ENCODE measurements around the gene MIA.

DNA sequence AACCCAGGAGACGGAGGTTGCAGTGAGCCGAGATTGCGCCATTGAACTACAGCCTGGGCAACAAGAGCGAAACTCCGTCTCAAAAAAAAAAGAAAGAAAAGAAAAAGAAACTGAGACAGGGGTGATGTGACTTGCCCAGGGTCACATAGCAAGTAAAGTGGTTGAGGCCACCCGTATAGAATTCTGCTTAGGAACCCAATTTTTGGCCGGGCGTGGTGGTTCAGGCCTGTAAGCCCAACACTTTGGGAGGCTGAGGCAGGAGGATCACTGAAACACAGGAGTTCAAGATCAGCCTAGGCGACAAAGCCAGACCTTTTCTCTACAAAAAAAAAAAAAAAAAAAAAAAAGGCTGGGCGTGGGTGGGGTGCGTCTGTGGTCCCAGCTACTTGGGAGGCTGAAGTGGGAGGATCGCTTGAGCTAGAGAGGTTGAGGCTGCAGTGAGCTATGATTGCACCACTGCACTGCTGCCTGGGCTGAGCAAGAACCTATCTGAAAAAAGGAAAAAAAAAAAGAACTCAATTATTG lies 23.0 kb upstream of the MIA start:
- TF ChIP-seq, protein P1, sequence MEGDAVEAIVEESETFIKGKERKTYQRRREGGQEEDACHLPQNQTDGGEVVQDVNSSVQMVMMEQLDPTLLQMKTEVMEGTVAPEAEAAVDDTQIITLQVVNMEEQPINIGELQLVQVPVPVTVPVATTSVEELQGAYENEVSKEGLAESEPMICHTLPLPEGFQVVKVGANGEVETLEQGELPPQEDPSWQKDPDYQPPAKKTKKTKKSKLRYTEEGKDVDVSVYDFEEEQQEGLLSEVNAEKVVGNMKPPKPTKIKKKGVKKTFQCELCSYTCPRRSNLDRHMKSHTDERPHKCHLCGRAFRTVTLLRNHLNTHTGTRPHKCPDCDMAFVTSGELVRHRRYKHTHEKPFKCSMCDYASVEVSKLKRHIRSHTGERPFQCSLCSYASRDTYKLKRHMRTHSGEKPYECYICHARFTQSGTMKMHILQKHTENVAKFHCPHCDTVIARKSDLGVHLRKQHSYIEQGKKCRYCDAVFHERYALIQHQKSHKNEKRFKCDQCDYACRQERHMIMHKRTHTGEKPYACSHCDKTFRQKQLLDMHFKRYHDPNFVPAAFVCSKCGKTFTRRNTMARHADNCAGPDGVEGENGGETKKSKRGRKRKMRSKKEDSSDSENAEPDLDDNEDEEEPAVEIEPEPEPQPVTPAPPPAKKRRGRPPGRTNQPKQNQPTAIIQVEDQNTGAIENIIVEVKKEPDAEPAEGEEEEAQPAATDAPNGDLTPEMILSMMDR (IDR thresholded peaks at IDR 0.05; ENCODE audit: low read length), result no peak
- no peak for TF ChIP-seq EZH2 (IDR thresholded peaks at IDR 0.05; ENCODE audit: borderline replicate concordance, low read length)

Data from OCI-LY1 (cell line).